CD4-positive, alpha-beta T cell treated with Interleukin-21 for 1 hour (primary cell): ENCODE measurements around the gene NTN4.
"Not testable (repeated sequence)": the region's sequence is repeated elsewhere in the genome, so short reads cannot be mapped to it uniquely, and the experiment has no call there.

Source experiments
- DNase-seq: peaks from one replicate; pipeline ENCODE4 v3.0.0-alpha.2; 2020

Gene NTN4

DNA sequence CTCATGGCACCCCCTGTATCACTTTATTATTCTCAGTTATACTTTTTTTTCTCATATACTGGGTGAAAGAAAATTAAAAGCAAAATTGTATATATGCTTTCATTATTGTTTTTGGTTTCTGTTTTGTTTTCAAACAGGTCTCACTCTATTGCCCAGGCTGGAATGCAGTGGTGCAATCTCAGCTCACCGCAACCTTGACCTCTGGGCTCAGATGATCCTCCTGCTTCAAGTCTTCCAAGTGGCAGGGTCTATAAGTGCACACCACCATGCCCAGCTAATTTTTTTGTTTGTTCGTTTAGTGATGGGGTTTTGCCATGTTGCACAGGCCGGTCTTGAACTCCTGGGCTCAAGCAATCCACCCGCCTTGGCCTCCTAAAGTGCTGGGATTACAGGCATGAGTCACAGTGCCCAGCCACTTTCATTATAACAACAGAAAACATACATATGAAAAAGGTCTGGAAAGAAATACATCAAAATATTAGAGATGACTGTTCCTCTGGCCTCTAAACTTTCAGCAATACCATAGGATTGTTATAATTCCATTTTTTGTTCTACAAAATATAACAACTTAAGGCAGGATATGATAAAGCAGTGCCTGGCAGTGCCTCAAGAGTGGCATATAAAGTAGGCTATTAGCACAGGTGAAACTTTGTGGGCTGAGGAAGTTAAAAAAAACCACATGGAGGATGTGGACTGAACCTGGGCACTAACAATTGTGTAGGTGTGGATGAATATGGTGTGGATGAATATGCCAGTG lies 5.8 kb upstream of the NTN4 start:
- DNase-seq: no peak

GRCh38 chr12:95790917-95791849 lies 619 bp upstream of the NTN4 start:
- peak; percentile 29 for DNase-seq

DNA sequence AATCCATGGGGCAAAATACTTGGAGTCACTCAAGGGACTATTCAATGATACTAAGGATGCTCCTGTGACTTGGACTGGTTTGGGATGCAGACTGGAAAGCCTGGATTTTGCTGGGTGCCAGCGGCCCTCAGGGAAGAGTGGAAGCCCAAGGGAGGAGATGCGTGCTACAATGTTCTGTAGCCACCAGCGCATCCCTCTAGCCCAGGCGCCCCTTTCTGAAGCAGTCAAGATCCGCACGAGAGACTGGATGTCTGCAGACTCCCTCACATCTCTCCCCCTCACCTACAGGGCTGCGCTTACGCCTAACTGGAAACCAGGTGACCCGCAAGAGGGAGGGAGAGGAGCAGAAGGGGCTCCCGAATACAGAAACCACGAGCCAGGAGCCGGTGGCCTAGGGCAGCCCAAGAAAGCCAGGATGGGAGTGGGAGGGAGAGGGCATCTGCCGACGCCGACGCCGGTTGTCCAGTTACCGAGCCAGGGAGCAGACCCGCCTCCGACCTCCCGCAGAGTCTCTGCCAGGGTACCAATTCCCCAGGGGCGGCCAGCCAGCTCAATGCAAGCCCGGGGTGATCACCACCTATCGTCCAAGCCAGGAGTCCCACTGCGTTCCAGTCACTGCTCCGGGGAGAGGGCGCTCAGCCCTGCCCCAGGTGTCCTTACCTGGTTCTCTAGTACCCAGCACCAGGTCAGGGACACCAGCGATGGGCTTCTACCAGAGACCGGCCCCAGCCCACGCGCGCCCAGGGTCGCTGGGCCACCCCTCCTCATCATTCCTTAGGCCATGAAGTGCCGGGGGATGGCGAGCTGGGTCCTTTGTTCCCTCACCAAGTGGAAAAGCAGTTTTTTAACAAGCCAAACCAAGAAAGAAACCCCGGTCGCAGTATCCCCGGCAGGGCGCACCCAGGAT lies 1.2 kb downstream of the NTN4 start:
- DNase-seq: no peak

GRCh38 chr12:95788637-95789036 lies 1.9 kb downstream of the NTN4 start:
- no peak for DNase-seq

- no peak for DNase-seq
Measured at GRCh38 chr12:95787274-95787818, 3.2 kb downstream of the NTN4 start.

GRCh38 chr12:95784915-95785314 lies 5.6 kb downstream of the NTN4 start:
- DNase-seq: no peak

GRCh38 chr12:95784286-95784685 lies 6.3 kb downstream of the NTN4 start:
- no peak for DNase-seq

- DNase-seq: not testable (repeated sequence)
Measured at GRCh38 chr12:95775466-95775865, 15.1 kb downstream of the NTN4 start.

- DNase-seq: no peak
Measured at GRCh38 chr12:95774311-95775045, 16.1 kb downstream of the NTN4 start.

DNA sequence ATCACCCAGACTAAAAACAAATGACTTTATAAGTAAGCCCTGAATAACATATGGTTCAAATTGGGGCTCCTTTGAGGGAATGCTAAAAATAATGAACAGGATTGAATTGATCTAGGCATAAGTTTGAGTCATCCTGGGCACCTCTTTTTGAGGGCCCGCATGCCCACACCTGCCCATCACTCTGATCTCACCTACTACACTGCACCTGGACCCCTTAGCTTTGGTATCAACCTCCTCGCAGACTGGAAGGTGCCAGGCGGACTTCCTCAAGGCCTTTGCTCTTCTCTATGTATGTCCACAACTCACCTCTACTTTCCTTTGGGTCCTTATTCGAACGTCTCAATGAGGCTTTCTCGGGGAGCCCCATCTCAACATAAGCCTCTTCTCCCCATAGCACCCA lies 17.2 kb downstream of the NTN4 start:
- no peak for DNase-seq

DNA sequence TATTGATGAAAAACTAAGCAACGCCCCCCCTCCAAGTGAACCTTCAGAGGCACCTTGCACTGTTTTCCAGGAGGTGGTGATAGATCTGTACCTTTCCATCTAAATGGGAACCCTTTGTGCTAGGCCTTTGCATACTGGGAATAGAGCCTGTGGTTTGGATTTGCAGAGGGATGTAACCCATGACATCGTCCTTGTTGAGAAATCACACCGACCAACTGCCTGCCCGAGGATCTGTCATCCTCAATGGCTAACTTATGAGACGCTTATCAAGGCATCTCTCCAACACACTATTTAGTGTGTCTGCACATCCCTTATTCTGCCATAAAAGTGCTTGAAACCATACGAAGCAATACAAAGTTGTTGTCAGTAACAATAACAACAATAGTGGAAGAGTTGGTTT lies 22.9 kb downstream of the NTN4 start:
- no peak for DNase-seq

DNA sequence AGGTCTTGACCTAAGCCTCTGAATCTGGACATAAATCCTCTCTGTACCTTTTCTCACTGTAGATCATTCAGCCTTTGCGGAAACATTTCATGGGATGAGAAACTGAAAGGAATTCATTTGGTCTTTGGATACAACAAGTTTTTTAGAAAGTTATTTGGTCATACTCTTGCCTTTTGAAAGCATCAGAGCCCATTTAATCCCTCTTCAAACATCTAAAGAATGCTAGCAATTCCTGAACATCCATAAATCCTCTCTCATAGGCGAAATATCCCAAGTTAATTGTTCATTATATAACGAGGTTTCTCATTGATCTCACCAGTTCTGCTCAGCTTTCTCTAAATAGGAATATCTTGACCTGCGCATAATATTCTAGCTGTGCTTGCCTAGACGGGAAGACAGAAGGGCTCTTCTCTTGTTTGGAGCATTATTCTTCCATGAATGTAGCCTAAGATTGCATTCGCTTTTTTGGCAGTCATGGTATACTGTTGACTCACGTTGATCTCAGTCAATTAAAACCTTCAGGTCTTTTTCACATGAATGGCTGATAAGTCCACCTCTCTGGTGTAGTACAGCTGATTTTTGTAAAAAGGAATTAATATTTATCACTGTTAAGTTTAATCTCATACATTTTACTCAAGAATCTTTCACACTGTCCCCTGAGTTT lies 24.1 kb downstream of the NTN4 start:
- no peak for DNase-seq

GRCh38 chr12:95764848-95765247 lies 25.7 kb downstream of the NTN4 start:
- DNase-seq: no peak

DNA sequence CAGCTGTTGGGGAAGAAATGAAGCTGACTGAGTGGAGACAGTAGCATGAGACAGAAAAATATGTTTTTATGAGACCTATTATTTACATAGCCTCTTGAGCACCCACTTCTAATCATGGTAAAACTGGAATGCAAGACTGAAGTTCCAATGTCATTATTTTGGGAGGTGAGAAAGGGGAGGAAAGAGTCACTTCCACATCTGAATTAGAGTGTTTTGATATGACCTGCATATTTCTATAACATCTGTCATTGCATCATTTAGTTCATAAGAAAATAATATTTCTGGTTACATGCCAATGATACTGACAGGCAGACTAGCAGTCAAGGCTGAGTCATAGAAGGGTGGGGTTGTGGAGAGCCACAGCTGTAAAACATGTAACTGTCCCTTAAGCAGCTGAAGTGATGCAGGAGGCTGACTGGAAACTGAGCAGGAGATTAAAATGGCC lies 26.7 kb downstream of the NTN4 start:
- no peak for DNase-seq

GRCh38 chr12:95762123-95762785 lies 28.3 kb downstream of the NTN4 start:
- no peak for DNase-seq

- no peak for DNase-seq
Measured at GRCh38 chr12:95760371-95760770, 30.2 kb downstream of the NTN4 start.

DNA sequence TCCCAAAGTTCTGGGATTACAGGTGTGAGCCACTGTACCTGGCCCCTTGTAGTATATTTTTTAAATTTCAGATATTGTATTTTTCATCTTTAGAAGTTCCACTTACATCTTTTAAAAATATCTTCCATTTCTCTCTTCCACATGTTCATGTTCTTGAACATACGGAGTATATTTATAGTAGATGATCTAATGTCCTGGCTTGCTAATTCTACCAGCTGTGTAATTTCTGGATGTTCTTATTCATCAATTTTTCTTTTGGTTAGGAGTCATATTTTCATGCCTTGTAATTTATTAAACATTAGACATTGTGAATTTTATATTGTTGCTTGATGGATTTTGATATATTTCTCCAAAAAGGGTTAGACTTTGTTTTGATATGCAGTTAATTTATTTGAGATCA lies 30.8 kb downstream of the NTN4 start:
- DNase-seq: no peak

DNA sequence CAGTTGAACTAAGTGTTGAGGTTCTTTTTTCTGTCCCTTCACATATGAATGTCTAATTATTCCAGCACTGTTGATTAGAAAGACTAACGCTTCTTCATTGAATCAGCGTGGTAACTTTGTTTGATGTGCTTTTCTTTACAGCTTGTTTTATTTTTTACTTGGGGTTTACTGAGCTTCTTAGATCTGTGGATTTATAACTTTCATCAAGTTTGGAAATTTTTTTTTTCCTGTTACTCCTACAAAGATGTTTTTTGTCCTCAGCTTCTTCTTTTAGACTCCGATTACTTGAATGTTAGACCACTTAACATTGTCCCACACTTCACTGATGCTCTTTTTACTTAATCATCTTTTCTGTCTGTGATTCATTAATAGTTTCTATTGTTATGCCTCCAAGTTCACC lies 31.5 kb downstream of the NTN4 start:
- DNase-seq: no peak

- DNase-seq: no peak
Measured at GRCh38 chr12:95756362-95756761, 34.2 kb downstream of the NTN4 start.

- DNase-seq: no peak
Measured at GRCh38 chr12:95755261-95755865, 35.2 kb downstream of the NTN4 start.
